Esophagus (tissue), 2 donors: Measurements from ENCODE around the gene MEPCE. TPM values are rescaled to one million over a fixed set of nuclear protein-coding genes. Genes with fewer than 3 reads are reported as not detected.
"Not testable (repeated sequence)": the region's sequence is repeated elsewhere in the genome, so short reads cannot be mapped to it uniquely, and the experiment has no call there.

Experiments used
- H3K27ac ChIP-seq, 2 donors: one replicate each; pipeline ENCODE4 v1.5.1; 2013; ENCODE audit warnings: low read depth in 2 of 2, mild to moderate bottlenecking in 2 of 2, inconsistent platforms in 1 of 2, low read length in 1 of 2, moderate library complexity in 1 of 2
- H3K27me3 ChIP-seq, 2 donors: one replicate each; pipeline ENCODE4 v1.6.1; 2013; ENCODE audit warnings: low read length in 2 of 2, control low read depth in 1 of 2, mild to moderate bottlenecking in 1 of 2; ENCODE audit not compliant: insufficient read depth in 2 of 2, control insufficient read depth in 1 of 2
- H3K36me3 ChIP-seq, 2 donors: one replicate each; pipeline ENCODE4 v1.6.1; 2013; ENCODE audit warnings: low read length in 1 of 2; ENCODE audit not compliant: control insufficient read depth in 2 of 2, insufficient read depth in 2 of 2
- H3K4me1 ChIP-seq, 2 donors: one replicate each; pipeline ENCODE4 v1.6.1; 2013; ENCODE audit warnings: low read length in 1 of 2; ENCODE audit not compliant: control insufficient read depth in 2 of 2, insufficient read depth in 2 of 2
- H3K4me3 ChIP-seq, 2 donors: one replicate each; pipeline ENCODE4 v1.5.1; 2013; ENCODE audit warnings: low read length in 2 of 2, mild to moderate bottlenecking in 2 of 2, low read depth in 1 of 2, moderate library complexity in 1 of 2
- H3K9me3 ChIP-seq, 2 donors: one replicate each; pipeline ENCODE4 v1.6.1; 2013; ENCODE audit warnings: mild to moderate bottlenecking in 2 of 2, low read depth in 1 of 2, low read length in 1 of 2, moderate library complexity in 1 of 2; ENCODE audit not compliant: control insufficient read depth in 2 of 2, insufficient read depth in 1 of 2
- WGBS, 2 donors: extraction: QIAGEN DNeasy Blood & Tissue Kit; methylation state at CpG; one replicate each; pipeline ENCODE4 v1.1.7; 2013; 5-methylcytosine and 5-hydroxymethylcytosine counted together
- polyA plus RNA-seq, 2 donors: library from polyadenylated mRNA; stranded (reverse); fragments of 200-250 nt; gene quantifications; one replicate each; pipeline ENCODE4 v1.2.3, GENCODE V29; 2013
- donor health status: healthy with polysubstance abuse.
- donor health status: Bipolar disorder and iron deficiency.

MEPCE gene
- 10 to 100 TPM; 18.0 to 21.8 TPM for polyA plus RNA-seq

GRCh38 chr7:100429637-100430492 is at the start of gene MEPCE:
Gene MEPCE (plus strand): TSS chr7:100429831. CDS start chr7:100430019, 188 bp downstream.
- 0% methylated on average over 77 to 95 of the region's 95 CpGs for WGBS, 2 donors
- peaks cover 11 to 18% of the 10 kb centered on the region in 2 donors for H3K4me1 ChIP-seq

GRCh38 chr7:100380196-100380595 is 49.4 kb upstream of the MEPCE start:
- H3K27me3 ChIP-seq: no peaks in the 10 kb centered on the region
- H3K4me1 ChIP-seq: no peaks in the 10 kb centered on the region
- 76 to 81% methylated on average over 4 of the region's 4 CpGs for WGBS, 2 donors
- no peaks in the 10 kb centered on the region for H3K36me3 ChIP-seq
- H3K4me3 ChIP-seq: no peak overlapping the region
- no peak overlapping the region for H3K27ac ChIP-seq
- no peaks in the 10 kb centered on the region for H3K9me3 ChIP-seq

More at GRCh38 chr7:100429637-100430492, at the start of gene MEPCE:
- Histone ChIP-seq H3K4me3 (peak within 1 kb of the TSS; percentile 84 to 90), H3K36me3 (peaks cover 5 to 14% of the 10 kb centered on the region in 2 donors), H3K9me3 (no peaks in the 10 kb centered on the region), H3K27ac (peak within 1 kb of the TSS; percentile 95 to 100), H3K27me3 (no peaks in the 10 kb centered on the region)

GRCh38 chr7:100381531-100382233 is 47.9 kb upstream of the MEPCE start:
- H3K27ac ChIP-seq, H3K36me3 ChIP-seq, H3K4me3 ChIP-seq, H3K4me1 ChIP-seq, H3K27me3 ChIP-seq, H3K9me3 ChIP-seq: not testable (repeated sequence)
- 77 to 85% methylated on average over 43 to 49 of the region's 49 CpGs for WGBS, 2 donors

GRCh38 chr7:100382234-100382853 is 47.3 kb upstream of the MEPCE start:
- not testable (repeated sequence) for H3K27ac ChIP-seq, H3K9me3 ChIP-seq, H3K27me3 ChIP-seq, H3K4me3 ChIP-seq, H3K4me1 ChIP-seq, H3K36me3 ChIP-seq
- WGBS, 2 donors: 81 to 86% methylated on average over 8 of the region's 8 CpGs

GRCh38 chr7:100384628-100385294 is 44.9 kb upstream of the MEPCE start:
- Histone ChIP-seq H3K27ac (no peak overlapping the region), H3K9me3 (no peaks in the 10 kb centered on the region), H3K36me3 (no peaks in the 10 kb centered on the region), H3K4me1 (no peaks in the 10 kb centered on the region), H3K4me3 (no peak overlapping the region), H3K27me3 (no peaks in the 10 kb centered on the region)
- WGBS, 2 donors: 77 to 79% methylated on average over 6 of the region's 6 CpGs

- Histone ChIP-seq H3K4me1 (no peaks in the 10 kb centered on the region), H3K27me3 (no peaks in the 10 kb centered on the region), H3K4me3 (no peak overlapping the region), H3K36me3 (no peaks in the 10 kb centered on the region), H3K9me3 (no peaks in the 10 kb centered on the region), H3K27ac (no peak overlapping the region)
- 58 to 74% methylated on average over 5 of the region's 5 CpGs for WGBS, 2 donors
Measured at GRCh38 chr7:100386940-100387339, 42.7 kb upstream of the MEPCE start.

- WGBS, 2 donors: 70 to 72% methylated on average over 2 of the region's 2 CpGs
- H3K27ac ChIP-seq: no peak overlapping the region
Measured at GRCh38 chr7:100387695-100388094, 41.9 kb upstream of the MEPCE start.

GRCh38 chr7:100389437-100390088 is 40.1 kb upstream of the MEPCE start:
- 65 to 71% methylated on average over 9 of the region's 9 CpGs for WGBS, 2 donors
- Histone ChIP-seq H3K4me3 (no peak overlapping the region), H3K27ac (no peak overlapping the region), H3K4me1 (no peaks in the 10 kb centered on the region), H3K36me3 (no peaks in the 10 kb centered on the region), H3K9me3 (no peaks in the 10 kb centered on the region), H3K27me3 (no peaks in the 10 kb centered on the region)

More at GRCh38 chr7:100387695-100388094, 41.9 kb upstream of the MEPCE start:
- Histone ChIP-seq H3K4me3 (no peak overlapping the region), H3K9me3 (no peaks in the 10 kb centered on the region), H3K36me3 (no peaks in the 10 kb centered on the region), H3K4me1 (no peaks in the 10 kb centered on the region), H3K27me3 (no peaks in the 10 kb centered on the region)
